Measurements from ENCODE around the gene OR4P4. TPM values are rescaled to one million over a fixed set of nuclear protein-coding genes. Genes with fewer than 3 reads are reported as not detected.

OR4P4 gene
- total and polyA plus RNA-seq, 4 donors, result not detected

DNA sequence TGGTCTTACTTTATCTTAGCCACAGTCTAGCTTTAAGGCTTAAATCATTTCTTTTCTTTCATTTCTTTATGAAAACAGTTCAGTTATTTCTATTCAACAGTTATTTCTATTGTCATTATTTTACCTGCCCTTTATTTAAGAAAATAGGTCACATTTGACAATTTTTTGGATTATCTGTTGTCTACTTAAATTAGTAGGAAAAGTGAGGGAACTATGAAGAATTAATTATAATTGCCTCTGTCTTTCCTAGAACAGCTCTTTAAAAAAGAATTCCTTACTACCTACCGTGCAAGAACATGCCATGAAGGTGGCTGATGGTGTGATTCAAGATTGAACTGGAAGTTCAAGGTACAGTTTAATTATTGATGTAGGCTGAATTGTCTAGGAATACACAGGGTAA, 27.0 kb downstream of the OR4P4 start, which contains the start of gene OR4C6:
OR4C6 (plus strand) TSS at position 301 of the 400 bp plus-strand sequence. CDS start 2,966 bp downstream, outside the sequence.
- 64% methylated on average over 1 of the region's 1 CpG for WGBS

DNA sequence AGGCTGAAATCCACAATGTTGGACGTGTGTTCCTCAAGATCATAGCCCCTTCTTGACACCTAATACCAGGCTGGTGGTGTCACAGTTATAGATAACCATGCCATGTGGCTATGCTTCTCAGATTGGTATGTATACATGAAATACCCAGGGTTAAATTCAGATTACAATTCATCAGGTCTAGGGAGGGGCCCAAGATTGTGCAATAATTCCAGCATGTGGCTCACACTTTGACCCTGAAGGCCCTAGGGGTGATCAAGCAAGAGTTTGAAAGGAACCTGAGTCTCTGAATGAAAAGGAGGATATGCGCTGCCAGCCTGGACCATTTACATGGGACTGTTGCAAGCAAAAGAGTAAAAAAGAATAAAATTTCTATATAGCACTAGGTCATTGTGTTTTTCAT, 34.5 kb downstream of the OR4P4 start:
- H3K27ac ChIP-seq (ENCODE audit: low read depth in 1 of 2, low read length in 2 of 2), result no peak overlapping the region
- H3K9me3 ChIP-seq (ENCODE audit: control insufficient read depth in 4 of 4, low read length in 3 of 4), result no peaks in the 10 kb centered on the region
- no peak overlapping the region for H3K4me3 ChIP-seq (ENCODE audit: low read depth in 1 of 3, low read length in 3 of 3)
- H3K9ac ChIP-seq (ENCODE audit: low read depth in 1 of 2, low read length in 2 of 2), result no peak overlapping the region
- WGBS, result 47% methylated on average over 2 of the region's 2 CpGs
- H3K4me1 ChIP-seq (ENCODE audit: control insufficient read depth in 4 of 4, insufficient read depth in 4 of 4, low read length in 3 of 4), result no peaks in the 10 kb centered on the region
- H3K36me3 ChIP-seq (ENCODE audit: control insufficient read depth in 4 of 4, insufficient read depth in 3 of 4, low read depth in 1 of 4, low read length in 3 of 4), result no peaks in the 10 kb centered on the region
- TF ChIP-seq NR2F2 (IDR thresholded peaks at IDR 0.05) (no peak), HNF4A (conservative IDR thresholded peaks at IDR 0.05) (no peak), SP1 (IDR thresholded peaks at IDR 0.05) (no peak), HNF4G (IDR thresholded peaks at IDR 0.05) (no peak), EGR1 (IDR thresholded peaks at IDR 0.05; ENCODE audit: low read depth in 2 of 2) (no peak), FOXA2 (IDR thresholded peaks at IDR 0.05) (no peak), JUND (IDR thresholded peaks at IDR 0.05) (no peak), RXRA (IDR thresholded peaks at IDR 0.05) (no peak), RAD21 (IDR thresholded peaks at IDR 0.05) (no peak), YY1 (IDR thresholded peaks at IDR 0.05) (no peak), FOXA1 (IDR thresholded peaks at IDR 0.05) (no peak), TAF1 (conservative IDR thresholded peaks at IDR 0.05) (no peak), GABPA (IDR thresholded peaks at IDR 0.05 in 1 of 2, conservative IDR thresholded peaks at IDR 0.05 in 1 of 2) (no peak)
- TF ChIP-seq, protein P1, sequence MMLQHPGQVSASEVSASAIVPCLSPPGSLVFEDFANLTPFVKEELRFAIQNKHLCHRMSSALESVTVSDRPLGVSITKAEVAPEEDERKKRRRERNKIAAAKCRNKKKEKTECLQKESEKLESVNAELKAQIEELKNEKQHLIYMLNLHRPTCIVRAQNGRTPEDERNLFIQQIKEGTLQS (IDR thresholded peaks at IDR 0.05), result no peak
- TF ChIP-seq, protein P2, sequence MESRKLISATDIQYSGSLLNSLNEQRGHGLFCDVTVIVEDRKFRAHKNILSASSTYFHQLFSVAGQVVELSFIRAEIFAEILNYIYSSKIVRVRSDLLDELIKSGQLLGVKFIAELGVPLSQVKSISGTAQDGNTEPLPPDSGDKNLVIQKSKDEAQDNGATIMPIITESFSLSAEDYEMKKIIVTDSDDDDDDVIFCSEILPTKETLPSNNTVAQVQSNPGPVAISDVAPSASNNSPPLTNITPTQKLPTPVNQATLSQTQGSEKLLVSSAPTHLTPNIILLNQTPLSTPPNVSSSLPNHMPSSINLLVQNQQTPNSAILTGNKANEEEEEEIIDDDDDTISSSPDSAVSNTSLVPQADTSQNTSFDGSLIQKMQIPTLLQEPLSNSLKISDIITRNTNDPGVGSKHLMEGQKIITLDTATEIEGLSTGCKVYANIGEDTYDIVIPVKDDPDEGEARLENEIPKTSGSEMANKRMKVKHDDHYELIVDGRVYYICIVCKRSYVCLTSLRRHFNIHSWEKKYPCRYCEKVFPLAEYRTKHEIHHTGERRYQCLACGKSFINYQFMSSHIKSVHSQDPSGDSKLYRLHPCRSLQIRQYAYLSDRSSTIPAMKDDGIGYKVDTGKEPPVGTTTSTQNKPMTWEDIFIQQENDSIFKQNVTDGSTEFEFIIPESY (IDR thresholded peaks at IDR 0.05), result no peak
- TF ChIP-seq, protein P3, sequence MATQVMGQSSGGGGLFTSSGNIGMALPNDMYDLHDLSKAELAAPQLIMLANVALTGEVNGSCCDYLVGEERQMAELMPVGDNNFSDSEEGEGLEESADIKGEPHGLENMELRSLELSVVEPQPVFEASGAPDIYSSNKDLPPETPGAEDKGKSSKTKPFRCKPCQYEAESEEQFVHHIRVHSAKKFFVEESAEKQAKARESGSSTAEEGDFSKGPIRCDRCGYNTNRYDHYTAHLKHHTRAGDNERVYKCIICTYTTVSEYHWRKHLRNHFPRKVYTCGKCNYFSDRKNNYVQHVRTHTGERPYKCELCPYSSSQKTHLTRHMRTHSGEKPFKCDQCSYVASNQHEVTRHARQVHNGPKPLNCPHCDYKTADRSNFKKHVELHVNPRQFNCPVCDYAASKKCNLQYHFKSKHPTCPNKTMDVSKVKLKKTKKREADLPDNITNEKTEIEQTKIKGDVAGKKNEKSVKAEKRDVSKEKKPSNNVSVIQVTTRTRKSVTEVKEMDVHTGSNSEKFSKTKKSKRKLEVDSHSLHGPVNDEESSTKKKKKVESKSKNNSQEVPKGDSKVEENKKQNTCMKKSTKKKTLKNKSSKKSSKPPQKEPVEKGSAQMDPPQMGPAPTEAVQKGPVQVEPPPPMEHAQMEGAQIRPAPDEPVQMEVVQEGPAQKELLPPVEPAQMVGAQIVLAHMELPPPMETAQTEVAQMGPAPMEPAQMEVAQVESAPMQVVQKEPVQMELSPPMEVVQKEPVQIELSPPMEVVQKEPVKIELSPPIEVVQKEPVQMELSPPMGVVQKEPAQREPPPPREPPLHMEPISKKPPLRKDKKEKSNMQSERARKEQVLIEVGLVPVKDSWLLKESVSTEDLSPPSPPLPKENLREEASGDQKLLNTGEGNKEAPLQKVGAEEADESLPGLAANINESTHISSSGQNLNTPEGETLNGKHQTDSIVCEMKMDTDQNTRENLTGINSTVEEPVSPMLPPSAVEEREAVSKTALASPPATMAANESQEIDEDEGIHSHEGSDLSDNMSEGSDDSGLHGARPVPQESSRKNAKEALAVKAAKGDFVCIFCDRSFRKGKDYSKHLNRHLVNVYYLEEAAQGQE (IDR thresholded peaks at IDR 0.05), result no peak
- TF ChIP-seq, protein P4, sequence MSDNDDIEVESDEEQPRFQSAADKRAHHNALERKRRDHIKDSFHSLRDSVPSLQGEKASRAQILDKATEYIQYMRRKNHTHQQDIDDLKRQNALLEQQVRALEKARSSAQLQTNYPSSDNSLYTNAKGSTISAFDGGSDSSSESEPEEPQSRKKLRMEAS (IDR thresholded peaks at IDR 0.05), result no peak
- TF ChIP-seq, protein P5, sequence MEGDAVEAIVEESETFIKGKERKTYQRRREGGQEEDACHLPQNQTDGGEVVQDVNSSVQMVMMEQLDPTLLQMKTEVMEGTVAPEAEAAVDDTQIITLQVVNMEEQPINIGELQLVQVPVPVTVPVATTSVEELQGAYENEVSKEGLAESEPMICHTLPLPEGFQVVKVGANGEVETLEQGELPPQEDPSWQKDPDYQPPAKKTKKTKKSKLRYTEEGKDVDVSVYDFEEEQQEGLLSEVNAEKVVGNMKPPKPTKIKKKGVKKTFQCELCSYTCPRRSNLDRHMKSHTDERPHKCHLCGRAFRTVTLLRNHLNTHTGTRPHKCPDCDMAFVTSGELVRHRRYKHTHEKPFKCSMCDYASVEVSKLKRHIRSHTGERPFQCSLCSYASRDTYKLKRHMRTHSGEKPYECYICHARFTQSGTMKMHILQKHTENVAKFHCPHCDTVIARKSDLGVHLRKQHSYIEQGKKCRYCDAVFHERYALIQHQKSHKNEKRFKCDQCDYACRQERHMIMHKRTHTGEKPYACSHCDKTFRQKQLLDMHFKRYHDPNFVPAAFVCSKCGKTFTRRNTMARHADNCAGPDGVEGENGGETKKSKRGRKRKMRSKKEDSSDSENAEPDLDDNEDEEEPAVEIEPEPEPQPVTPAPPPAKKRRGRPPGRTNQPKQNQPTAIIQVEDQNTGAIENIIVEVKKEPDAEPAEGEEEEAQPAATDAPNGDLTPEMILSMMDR (IDR thresholded peaks at IDR 0.05; ENCODE audit: low read depth, low read length, missing input control), result no peak
- DNase-seq (ENCODE audit: low spot score), result no peak
- H3K27me3 ChIP-seq (ENCODE audit: control insufficient read depth in 4 of 4, insufficient read depth in 4 of 4, low read length in 3 of 4), result no peaks in the 10 kb centered on the region

More for the DNA sequence above, 27.0 kb downstream of the OR4P4 start, which contains the start of gene OR4C6:
- H3K9ac ChIP-seq (ENCODE audit: low read depth in 1 of 2, low read length in 2 of 2), result no peak within 1 kb of the TSS
- no peak within 1 kb of the TSS for H3K27ac ChIP-seq (ENCODE audit: low read depth in 1 of 2, low read length in 2 of 2)
- no peak within 1 kb of the TSS for H3K4me3 ChIP-seq (ENCODE audit: low read depth in 1 of 3, low read length in 3 of 3)
- H3K9me3 ChIP-seq (ENCODE audit: control insufficient read depth in 4 of 4, low read length in 3 of 4), result no peaks in the 10 kb centered on the region
- no peak for DNase-seq (ENCODE audit: low spot score)
- no peaks in the 10 kb centered on the region for H3K4me1 ChIP-seq (ENCODE audit: control insufficient read depth in 4 of 4, insufficient read depth in 4 of 4, low read length in 3 of 4)
- TF ChIP-seq RXRA (IDR thresholded peaks at IDR 0.05), result no peak
- TF ChIP-seq EGR1 (IDR thresholded peaks at IDR 0.05; ENCODE audit: low read depth in 2 of 2), result no peak
- no peak for TF ChIP-seq YY1 (IDR thresholded peaks at IDR 0.05)
- TF ChIP-seq, protein P2 (IDR thresholded peaks at IDR 0.05), result no peak
- TF ChIP-seq GABPA (IDR thresholded peaks at IDR 0.05 in 1 of 2, conservative IDR thresholded peaks at IDR 0.05 in 1 of 2), result no peak
- no peak for TF ChIP-seq HNF4G (IDR thresholded peaks at IDR 0.05)
- TF ChIP-seq JUND (IDR thresholded peaks at IDR 0.05), result no peak
- no peak for TF ChIP-seq TAF1 (conservative IDR thresholded peaks at IDR 0.05)
- H3K36me3 ChIP-seq (ENCODE audit: control insufficient read depth in 4 of 4, insufficient read depth in 3 of 4, low read depth in 1 of 4, low read length in 3 of 4), result no peaks in the 10 kb centered on the region
- no peaks in the 10 kb centered on the region for H3K27me3 ChIP-seq (ENCODE audit: control insufficient read depth in 4 of 4, insufficient read depth in 4 of 4, low read length in 3 of 4)

Data from liver (tissue), 9 donors.